Suppressor macrophage treated with lipopolysaccharide for 1 hour (primary cell): ENCODE data around the gene MYL9.
"Not testable (repeated sequence)": the region's sequence is repeated elsewhere in the genome, so short reads cannot be mapped to it uniquely, and the experiment has no call there.

Experiments
- DNase-seq, 3 donors: peaks; one replicate each; pipeline ENCODE4 v3.0.0-alpha.2; 2020 to 2022

The MYL9 gene

DNA sequence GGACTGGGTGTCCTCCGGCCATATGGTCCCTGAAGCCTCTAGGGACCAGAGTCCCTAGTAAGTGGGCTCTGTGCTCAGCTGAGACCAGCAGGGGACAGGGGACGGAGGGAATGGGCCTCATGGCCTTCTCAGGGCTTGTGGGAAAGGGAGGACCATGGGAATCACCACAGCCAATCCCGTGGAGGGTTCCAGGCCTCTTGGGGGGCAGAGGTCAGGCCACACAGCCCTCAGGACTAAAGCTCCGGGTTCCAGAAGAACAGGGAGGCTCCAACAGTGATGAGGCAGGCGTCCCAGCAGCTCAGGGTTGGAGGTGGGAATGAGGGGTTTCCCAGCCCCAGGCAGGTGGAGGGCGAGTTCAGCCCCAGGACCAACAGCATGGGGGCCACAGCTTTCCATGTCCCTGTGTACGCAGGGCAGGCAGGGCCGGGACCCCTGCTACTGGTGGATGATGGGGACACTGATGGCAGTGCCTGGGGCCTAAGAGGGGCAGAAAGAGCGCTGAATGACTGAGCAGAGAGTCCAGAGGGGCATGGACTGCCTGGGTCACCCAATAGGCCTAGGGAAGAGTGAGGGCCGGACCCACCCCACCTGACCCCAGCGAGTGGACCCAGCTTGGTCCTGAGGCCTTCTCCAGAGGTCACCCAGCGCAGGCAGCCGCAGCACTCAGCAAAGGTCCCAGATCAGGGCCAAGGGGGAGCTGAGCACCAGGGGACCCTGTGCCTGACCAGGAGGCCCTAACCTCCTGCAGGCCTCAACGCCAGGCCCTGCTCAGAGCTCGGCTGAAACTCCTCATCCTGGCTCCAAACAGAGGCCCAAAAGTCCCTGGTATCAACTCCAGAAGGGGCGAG lies 8.8 kb downstream of the MYL9 start:
- DNase-seq = no peak

DNA sequence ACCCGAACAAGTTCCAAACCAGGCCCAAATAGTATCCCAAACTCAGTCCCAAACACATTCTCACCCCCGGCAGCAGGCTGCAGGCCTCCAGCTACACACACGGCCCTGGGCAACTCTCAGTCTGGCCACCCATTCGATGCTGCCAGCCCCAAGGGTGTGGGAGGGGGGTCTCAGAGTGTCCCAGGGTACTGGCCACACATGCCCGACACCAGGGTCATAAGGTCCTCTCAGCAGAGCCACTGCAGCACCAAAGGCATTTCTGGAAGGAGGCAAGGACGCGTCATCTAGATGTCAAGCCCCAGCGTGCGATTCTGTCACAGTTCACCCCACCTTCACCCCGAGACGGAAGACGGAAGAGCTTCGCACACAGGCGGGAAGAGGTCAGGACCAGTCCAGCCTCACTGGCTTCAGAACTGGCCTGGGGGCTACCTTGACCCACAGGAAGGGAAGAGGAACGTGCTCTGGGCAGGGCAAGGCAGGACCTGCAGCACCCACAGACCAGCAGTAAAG lies 9.5 kb downstream of the MYL9 start:
- no peak for DNase-seq

- no peak for DNase-seq
Observed at GRCh38 chr20:36555248-36555647, 13.9 kb downstream of the MYL9 start.

DNA sequence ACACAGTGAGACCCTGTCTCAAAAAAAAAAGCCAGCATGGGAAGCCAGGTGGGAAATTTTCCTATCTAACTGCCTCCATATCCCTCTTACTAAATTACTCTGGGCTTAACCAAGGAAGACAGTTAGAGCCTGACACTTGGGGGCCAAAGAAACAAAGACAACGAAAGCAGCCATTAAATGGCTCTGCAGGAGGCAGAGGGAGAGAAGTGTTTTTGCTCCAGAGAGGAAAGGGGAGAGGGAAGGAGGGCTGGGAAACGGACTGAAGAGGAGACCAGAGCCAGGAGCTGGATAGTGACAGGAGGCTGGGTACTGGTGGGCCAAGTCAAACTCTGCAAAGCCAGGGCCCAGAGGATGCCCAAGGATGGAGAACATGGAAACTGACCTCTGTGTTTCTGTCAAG lies 21.4 kb downstream of the MYL9 start:
- DNase-seq = no peak

DNA sequence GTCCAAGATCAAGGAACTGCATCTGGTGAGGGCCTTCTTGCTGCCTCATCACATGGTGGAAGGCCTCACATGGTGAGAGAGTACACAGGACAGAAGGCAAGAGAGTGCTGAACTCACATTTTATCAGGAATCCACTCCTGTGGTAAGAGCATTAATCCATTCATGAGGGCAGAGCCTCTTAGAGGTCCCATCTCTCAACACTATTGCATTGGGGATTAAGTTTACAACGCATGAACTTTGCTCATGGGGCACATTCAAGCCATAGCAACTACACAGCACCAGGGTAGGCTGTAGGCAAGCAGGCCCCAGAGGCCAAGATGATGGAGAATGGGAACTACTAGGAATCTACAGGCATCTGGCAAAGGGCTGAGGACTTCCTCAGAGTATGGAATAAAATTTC lies 22.1 kb downstream of the MYL9 start:
- DNase-seq = no peak

- not testable (repeated sequence) for DNase-seq
Observed at GRCh38 chr20:36564078-36564725, 22.9 kb downstream of the MYL9 start.

DNA sequence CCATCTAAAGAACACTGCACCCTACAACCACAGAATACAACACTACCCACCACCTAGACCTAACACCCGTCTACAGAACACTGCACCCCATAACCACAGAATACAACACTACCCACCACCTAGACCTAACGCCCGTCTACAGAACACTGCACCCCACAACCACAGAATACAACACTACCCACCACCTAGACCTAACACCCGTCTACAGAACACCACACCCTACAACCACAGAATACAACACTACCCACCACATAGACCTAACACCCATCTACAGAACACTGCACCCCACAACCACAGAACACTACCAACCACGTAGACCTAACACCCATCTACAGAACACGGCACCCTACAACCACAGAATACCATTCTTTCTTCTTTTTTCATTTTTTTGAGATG lies 23.4 kb downstream of the MYL9 start:
- not testable (repeated sequence) for DNase-seq

DNA sequence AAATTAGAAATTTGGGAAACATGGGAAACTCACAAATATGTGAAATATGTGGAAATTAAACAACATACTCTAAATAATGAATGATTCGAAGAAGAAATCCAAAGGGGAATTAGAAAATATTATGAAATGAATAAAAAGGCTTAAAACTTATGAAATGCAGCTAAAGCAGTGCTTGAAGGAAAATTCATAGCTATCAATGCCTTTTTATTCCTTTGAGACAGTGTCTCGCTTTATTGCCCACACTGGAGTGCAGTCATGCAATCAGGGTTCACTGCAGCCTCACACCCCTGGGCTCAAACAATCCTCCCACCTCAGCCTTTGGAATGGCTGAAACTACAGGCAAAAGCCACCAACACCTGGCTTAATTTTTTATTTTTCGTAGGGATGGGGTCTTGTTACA lies 24.2 kb downstream of the MYL9 start:
- no peak for DNase-seq

DNA sequence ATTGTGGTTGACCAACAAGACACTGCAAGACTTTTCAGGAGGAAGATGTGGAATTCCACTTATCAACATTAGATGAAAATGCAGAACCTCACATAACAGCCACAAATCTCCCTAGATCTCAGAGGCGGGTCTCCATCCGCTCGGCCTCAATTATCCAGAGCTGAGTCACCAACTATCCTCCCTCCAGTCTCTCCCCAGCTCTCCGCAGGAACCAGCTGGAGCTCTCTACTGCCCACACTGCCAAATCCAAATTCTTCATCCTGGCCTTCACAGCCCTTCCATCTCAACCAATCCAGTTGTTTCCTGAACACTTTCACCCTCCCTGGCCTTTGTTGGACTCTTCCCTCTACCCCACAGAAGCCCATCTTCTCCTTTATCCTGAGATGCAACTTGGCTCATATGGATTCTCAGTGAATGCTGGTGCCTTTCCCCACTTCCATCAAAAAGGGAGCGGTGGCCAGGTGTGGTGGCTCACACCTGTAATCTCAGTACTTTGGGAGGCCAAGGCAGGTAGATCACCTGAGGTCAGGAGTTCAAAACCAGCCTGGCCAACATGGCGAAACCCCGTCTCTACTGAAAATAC lies 28.6 kb downstream of the MYL9 start:
- DNase-seq = no peak

GRCh38 chr20:36571564-36572504 lies 30.5 kb downstream of the MYL9 start:
- no peak for DNase-seq

- DNase-seq = peak; percentile 77 to 79 (median 78)
Observed at GRCh38 chr20:36572701-36573102, 31.4 kb downstream of the MYL9 start.

- peak; percentile 54 to 85 (median 69) for DNase-seq
Observed at GRCh38 chr20:36573103-36573797, 31.9 kb downstream of the MYL9 start, which contains the start of gene TGIF2. Gene TGIF2, plus strand, starts transcription at chr20:36573597. Its CDS starts 5,178 bp downstream, at chr20:36578775.

DNA sequence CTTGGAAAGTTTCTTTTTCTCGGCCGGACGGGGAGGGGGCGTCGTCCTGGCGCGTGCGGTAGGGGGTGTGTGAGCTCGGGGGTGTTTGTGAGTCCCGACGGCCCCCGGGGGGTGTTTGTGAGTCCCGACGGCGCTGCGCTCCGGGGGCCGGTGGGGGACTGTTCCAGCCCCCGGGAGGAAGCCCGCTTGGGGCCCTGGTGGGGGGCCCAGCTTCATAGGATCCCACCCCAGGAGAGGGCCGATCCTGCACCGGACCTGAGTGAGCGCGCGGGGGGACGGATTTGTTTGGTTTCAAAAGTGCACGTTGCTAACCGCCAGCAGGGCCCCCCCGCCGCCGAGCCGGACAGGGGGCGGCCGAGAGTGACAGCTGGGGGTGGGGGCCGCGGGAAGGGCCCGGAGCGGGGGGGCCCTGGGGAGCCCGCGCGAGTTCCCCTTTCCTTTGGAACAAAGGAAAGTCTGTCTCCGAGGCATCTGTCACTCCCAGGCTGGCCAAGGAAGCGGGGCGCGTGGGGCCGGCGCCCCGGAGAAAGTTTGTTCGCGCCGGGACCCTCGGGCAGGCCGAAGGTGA lies 32.6 kb downstream of the MYL9 start:
- peak; percentile 67 to 88 (median 72) for DNase-seq

GRCh38 chr20:36574366-36575135 lies 33.2 kb downstream of the MYL9 start:
- peak; percentile 48 to 63 (median 57) for DNase-seq

- DNase-seq = no peak
Observed at GRCh38 chr20:36576081-36576445, 34.7 kb downstream of the MYL9 start.

GRCh38 chr20:36578356-36579041 lies 37.2 kb downstream of the MYL9 start:
- no peak for DNase-seq

GRCh38 chr20:36579996-36580545 lies 38.8 kb downstream of the MYL9 start:
- no peak for DNase-seq

GRCh38 chr20:36582322-36582721 lies 41.0 kb downstream of the MYL9 start:
- DNase-seq = no peak

- DNase-seq = no peak
Observed at GRCh38 chr20:36582821-36583220, 41.5 kb downstream of the MYL9 start.

GRCh38 chr20:36584018-36584481 lies 42.7 kb downstream of the MYL9 start:
- no peak for DNase-seq
